Natural killer cell (primary cell): ENCODE results near the gene KSR2. TPM values are rescaled to one million over a fixed set of nuclear protein-coding genes. Genes with fewer than 3 reads are reported as not detected.

Source experiments
- ATAC-seq, 3 donors: fragments of 150-1000 bp in 2 of 3; fragments of 200-7000 bp in 1 of 3; cut with Tn5 transposase; 1 replicate in 1 of 3; 2 replicates in 2 of 3; pipeline ENCODE4 v1.10.0; 2021; ENCODE audit warnings: mild to moderate bottlenecking in 2 of 3, moderate library complexity in 2 of 3
- DNase-seq, 2 donors: peaks; one replicate each; pipeline versions ENCODE4 v3.0.0 to v3.0.0-alpha.2; 2013 to 2021; ENCODE audit warnings: mixed read lengths in 1 of 2
- H3K27ac ChIP-seq: one replicate; pipeline ENCODE4 v1.5.1; 2013; ENCODE audit warnings: mild to moderate bottlenecking, low read length
- H3K27me3 ChIP-seq: one replicate; pipeline ENCODE4 v1.6.1; 2013; ENCODE audit warnings: low read length; ENCODE audit not compliant: control insufficient read depth, insufficient read depth
- H3K36me3 ChIP-seq: one replicate; pipeline ENCODE4 v1.6.1; 2013; ENCODE audit warnings: low read length; ENCODE audit not compliant: control insufficient read depth, insufficient read depth
- H3K4me1 ChIP-seq: one replicate; pipeline ENCODE4 v1.6.1; 2013; ENCODE audit warnings: low read length; ENCODE audit not compliant: control insufficient read depth, insufficient read depth
- H3K4me3 ChIP-seq: one replicate; pipeline ENCODE4 v1.5.1; 2013; ENCODE audit warnings: low read length
- H3K9me3 ChIP-seq: one replicate; pipeline ENCODE4 v1.6.1; 2013; ENCODE audit warnings: low read length; ENCODE audit not compliant: control insufficient read depth, insufficient read depth
- H3K27ac Mint-ChIP-seq, 2 donors: one replicate each; pipeline ENCODE4 v1.8.0; 2022; ENCODE audit warnings: mild to moderate bottlenecking in 2 of 2, mixed read lengths in 2 of 2, moderate library complexity in 1 of 2
- H3K27me3 Mint-ChIP-seq, 2 donors: one replicate each; pipeline ENCODE4 v1.8.0; 2022; ENCODE audit warnings: low read depth in 2 of 2, mixed read lengths in 2 of 2
- H3K36me3 Mint-ChIP-seq: one replicate; pipeline ENCODE4 v1.8.0; 2022; ENCODE audit warnings: mixed read lengths
- H3K4me1 Mint-ChIP-seq, 2 donors: one replicate each; pipeline ENCODE4 v1.8.0; 2022; ENCODE audit warnings: mixed read lengths in 2 of 2
- H3K4me3 Mint-ChIP-seq: one replicate; pipeline ENCODE4 v1.8.0; 2022; ENCODE audit warnings: mild to moderate bottlenecking, moderate library complexity, mixed read lengths
- H3K9me3 Mint-ChIP-seq, 2 donors: one replicate each; pipeline ENCODE4 v1.8.0; 2022; ENCODE audit warnings: mixed read lengths in 2 of 2
- CTCF ChIP-seq: fragments of 200-600 bp; IDR thresholded peaks from one replicate; pipeline ENCODE4 v1.8.0; 2022; ENCODE audit warnings: antibody characterized with exemption
- WGBS: methylation state at CpG from one replicate; pipeline ENCODE4 v1.1.7; 2013; ENCODE audit warnings: missing lambda C conversion rate; ENCODE audit not compliant: insufficient coverage; 5-methylcytosine and 5-hydroxymethylcytosine counted together
- intact Hi-C: fragments of 100-400 bp; cut with micrococcal nuclease; formaldehyde crosslinking; loops from one replicate; pipeline ENCODE4 v1.14.2; 2022
- total RNA-seq, 4 donors: library from RNA; stranded (reverse); fragments of 120-200 nt in 1 of 4; gene quantifications; one replicate each; pipeline versions ENCODE4 v1.2.3 to v1.2.4, GENCODE V29; 2013 to 2022

KSR2 gene
- total RNA-seq, 3 donors from 2014 or later (not counting 1 experiment from before 2014, with no cell fraction given) = not detected

GRCh38 chr12:117661471-117661870, 307.3 kb downstream of the KSR2 start:
- H3K27me3 ChIP-seq = no peaks in the 10 kb centered on the region
- no peaks in the 10 kb centered on the region for H3K9me3 ChIP-seq
- Mint-ChIP-seq H3K27me3 (no peaks in the 10 kb centered on the region), H3K27ac (no peak overlapping the region), H3K4me1 (no peaks in the 10 kb centered on the region), H3K36me3 (no peaks in the 10 kb centered on the region), H3K9me3 (no peaks in the 10 kb centered on the region), H3K4me3 (no peak overlapping the region)
- no peak overlapping the region for H3K4me3 ChIP-seq
- ATAC-seq (no peak), DNase-seq (no peak)
- H3K27ac ChIP-seq = no peak overlapping the region
- no peak for TF ChIP-seq CTCF
- no peaks in the 10 kb centered on the region for H3K4me1 ChIP-seq
- intact Hi-C loops = no loop called here
- 58% methylated on average over 3 of the region's 3 CpGs for WGBS
- no peaks in the 10 kb centered on the region for H3K36me3 ChIP-seq

DNA sequence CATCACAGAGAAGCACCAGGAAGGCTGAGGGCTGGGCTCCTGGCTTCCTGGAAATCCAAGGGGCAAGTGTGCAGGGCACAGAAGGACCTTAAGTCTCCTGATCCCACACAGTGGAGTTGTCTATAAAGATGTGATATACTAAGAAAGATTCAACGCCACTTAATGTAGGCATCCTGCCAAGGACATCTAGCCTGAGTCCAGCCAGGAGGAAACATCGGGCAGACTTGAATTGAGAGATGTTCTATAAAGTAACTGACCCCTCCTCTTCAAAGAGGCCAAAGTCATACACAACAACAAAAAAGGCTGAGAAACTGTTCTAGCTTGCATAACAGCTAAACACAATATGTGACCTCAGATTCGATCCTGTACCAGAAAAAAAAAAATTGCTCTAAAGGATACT, 307.9 kb downstream of the KSR2 start:
- Histone ChIP-seq H3K27me3 (no peaks in the 10 kb centered on the region), H3K27ac (no peak overlapping the region), H3K4me3 (no peak overlapping the region), H3K9me3 (no peaks in the 10 kb centered on the region), H3K36me3 (no peaks in the 10 kb centered on the region), H3K4me1 (no peaks in the 10 kb centered on the region)
- ATAC-seq (no peak), DNase-seq (no peak)
- Mint-ChIP-seq H3K27ac (no peak overlapping the region), H3K4me3 (no peak overlapping the region), H3K27me3 (no peaks in the 10 kb centered on the region), H3K4me1 (no peaks in the 10 kb centered on the region), H3K9me3 (no peaks in the 10 kb centered on the region), H3K36me3 (no peaks in the 10 kb centered on the region)
- 96% methylated on average over 3 of the region's 3 CpGs for WGBS
- TF ChIP-seq CTCF = no peak
- intact Hi-C loops = no loop called here

- Mint-ChIP-seq H3K27me3 (peaks cover 0 to 3% of the 10 kb centered on the region in 2 donors), H3K27ac (no peak overlapping the region), H3K4me1 (no peaks in the 10 kb centered on the region), H3K9me3 (no peaks in the 10 kb centered on the region), H3K36me3 (no peaks in the 10 kb centered on the region), H3K4me3 (no peak overlapping the region)
- ATAC-seq (no peak), DNase-seq (no peak)
- H3K27ac ChIP-seq = no peak overlapping the region
- no peaks in the 10 kb centered on the region for H3K36me3 ChIP-seq
- no peak for TF ChIP-seq CTCF
- H3K4me3 ChIP-seq = no peak overlapping the region
- no peaks in the 10 kb centered on the region for H3K9me3 ChIP-seq
- no peaks in the 10 kb centered on the region for H3K4me1 ChIP-seq
- intact Hi-C loops = no loop called here
- H3K27me3 ChIP-seq = no peaks in the 10 kb centered on the region
- WGBS = 80% methylated on average over 2 of the region's 2 CpGs
Observed at GRCh38 chr12:117658226-117658625, 310.6 kb downstream of the KSR2 start.

GRCh38 chr12:117649796-117650195, 319.0 kb downstream of the KSR2 start:
- H3K36me3 ChIP-seq = no peaks in the 10 kb centered on the region
- Mint-ChIP-seq H3K27ac (no peak overlapping the region), H3K4me3 (no peak overlapping the region), H3K9me3 (peaks cover 0 to 4% of the 10 kb centered on the region in 2 donors), H3K27me3 (peaks cover 0 to 7% of the 10 kb centered on the region in 2 donors), H3K4me1 (no peaks in the 10 kb centered on the region), H3K36me3 (no peaks in the 10 kb centered on the region)
- TF ChIP-seq CTCF = no peak
- H3K4me1 ChIP-seq = no peaks in the 10 kb centered on the region
- H3K9me3 ChIP-seq = no peaks in the 10 kb centered on the region
- H3K4me3 ChIP-seq = no peak overlapping the region
- no peak overlapping the region for H3K27ac ChIP-seq
- intact Hi-C loops = no loop called here
- H3K27me3 ChIP-seq = no peaks in the 10 kb centered on the region
- DNase-seq = no peak
- ATAC-seq = no peak
